Anterior cingulate cortex (tissue), 58 donors: ENCODE measurements around the gene CLINT1.
A peak's percentile ranks its signal among the peaks of the same experiment; 100 is the strongest.

Experiments used
- DNase-seq, 58 donors: peaks; one replicate each; lab custom pipeline; 2025; lab: John Stamatoyannopoulos, UW

Gene CLINT1

DNA sequence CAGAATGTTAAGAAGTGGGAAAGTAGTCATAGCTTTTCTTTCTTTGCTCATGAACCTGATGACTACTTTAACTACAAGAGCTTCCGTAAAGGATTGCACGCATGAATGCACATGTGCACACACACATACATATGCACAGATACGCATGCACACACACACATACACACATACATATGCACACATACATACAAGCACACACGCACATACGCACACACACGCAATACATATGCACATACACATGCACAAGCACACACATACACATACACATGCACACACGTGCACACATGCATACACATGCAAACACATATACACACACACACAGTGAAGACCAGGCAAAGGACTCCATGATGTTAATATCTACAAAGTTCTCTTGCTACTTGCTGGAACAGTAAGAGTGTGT is 92.5 kb downstream of the CLINT1 start:
- no peak for DNase-seq

GRCh38 chr5:157764531-157764930 is 94.4 kb downstream of the CLINT1 start:
- DNase-seq = no peak

DNA sequence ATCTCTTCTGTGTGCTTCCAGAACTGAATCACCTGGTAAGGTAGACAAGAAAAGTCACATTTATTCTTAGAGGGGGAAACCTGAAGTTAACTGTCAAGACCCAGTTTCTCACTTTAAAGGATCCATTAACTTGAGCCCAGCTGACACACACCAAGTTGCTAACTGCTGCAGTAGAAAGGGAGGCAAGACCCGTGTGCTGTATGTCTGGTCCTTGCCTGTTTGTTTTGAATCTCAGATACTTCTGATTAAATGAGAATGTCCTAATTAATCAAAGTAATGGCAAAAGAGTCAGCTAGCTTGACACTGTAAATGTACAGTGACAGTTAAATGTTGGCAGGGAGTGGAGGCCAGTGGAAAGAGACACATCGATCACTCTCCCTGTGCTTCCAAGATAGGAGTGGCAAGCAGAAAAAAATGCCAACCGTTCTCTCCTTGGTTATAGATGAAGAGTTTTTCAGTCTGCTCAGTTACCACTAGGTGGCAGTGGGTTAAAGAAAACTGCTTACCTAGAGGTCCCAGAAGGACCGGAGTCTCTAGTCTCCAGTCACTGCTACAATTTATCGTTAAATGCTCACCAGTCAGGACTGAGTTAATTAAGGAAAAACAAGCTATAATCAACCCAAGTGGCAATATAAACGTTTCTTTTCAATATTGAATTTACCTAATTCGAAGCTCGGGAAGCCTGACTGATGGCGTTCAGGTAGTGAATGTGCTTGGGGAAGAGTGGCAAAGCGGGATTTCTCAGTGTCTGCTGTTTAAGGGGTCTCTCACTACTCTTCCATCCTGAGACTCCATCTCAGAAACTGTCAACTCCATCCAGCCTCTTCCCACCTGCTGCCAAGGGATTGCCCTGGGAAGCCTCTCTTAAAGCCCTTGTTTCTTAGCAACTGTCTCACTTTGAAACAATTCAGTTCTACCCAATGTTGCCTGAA is 97.0 kb downstream of the CLINT1 start:
- peak in 6 of 58 donors; percentile 11 to 55 (median 18) for DNase-seq

DNA sequence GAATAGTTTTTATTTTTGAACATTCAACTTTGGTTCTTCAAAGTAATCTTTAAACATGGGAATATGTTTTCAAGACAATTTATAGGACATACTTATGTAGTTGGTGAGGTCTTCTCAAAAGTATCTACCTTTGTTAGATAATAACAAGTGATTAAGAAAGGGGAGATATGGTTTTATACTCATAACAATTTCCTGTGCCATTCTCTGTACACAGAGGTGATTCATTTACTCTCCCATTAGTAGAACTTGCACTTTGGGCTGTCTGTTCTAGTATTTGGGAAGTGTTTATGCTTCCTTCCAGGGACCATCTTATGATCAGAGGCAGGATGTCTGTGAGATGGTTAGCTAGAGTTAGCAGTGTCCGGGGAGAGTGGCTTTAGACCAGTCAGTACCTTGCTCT is 100.2 kb downstream of the CLINT1 start:
- no peak for DNase-seq

GRCh38 chr5:157756122-157756521 is 102.8 kb downstream of the CLINT1 start:
- DNase-seq = no peak

DNA sequence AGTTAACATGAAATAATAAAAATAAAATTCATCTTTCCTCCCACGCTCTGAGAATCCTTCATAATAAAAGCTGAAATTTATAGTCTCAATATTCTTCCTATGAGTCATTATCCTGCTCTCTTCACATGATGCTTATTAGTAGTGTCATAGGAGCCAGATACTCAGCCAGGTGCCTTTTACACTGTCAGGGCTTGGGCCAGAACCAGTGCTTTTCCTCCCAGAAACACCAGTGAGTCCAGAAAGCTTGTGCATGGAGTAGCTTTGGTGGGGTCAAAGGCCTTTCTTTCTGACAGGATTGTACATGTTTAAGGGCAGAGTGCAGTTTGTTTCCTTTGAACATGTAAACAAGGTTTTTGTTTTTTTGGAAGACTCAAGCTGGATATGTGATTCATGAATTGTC is 108.6 kb downstream of the CLINT1 start:
- no peak for DNase-seq

DNA sequence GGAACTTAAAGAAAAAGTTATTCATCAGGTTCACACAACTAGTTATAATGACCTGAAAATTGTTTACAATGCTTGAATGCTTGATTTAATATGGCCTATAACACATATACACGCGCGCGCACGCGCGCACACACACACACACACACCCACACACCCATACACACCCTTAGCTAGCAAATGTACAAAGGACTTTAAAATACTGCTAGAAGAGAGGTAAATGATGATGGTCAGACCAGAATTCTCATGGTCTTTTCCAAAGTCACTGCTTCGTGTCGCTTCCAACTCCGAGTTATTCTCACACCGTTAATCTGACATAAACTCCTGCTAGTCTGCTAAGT is 109.5 kb downstream of the CLINT1 start:
- no peak for DNase-seq

GRCh38 chr5:157748760-157749461 is 110.0 kb downstream of the CLINT1 start:
- DNase-seq = peak in 6 of 58 donors; percentile 2 to 49 (median 19)

DNA sequence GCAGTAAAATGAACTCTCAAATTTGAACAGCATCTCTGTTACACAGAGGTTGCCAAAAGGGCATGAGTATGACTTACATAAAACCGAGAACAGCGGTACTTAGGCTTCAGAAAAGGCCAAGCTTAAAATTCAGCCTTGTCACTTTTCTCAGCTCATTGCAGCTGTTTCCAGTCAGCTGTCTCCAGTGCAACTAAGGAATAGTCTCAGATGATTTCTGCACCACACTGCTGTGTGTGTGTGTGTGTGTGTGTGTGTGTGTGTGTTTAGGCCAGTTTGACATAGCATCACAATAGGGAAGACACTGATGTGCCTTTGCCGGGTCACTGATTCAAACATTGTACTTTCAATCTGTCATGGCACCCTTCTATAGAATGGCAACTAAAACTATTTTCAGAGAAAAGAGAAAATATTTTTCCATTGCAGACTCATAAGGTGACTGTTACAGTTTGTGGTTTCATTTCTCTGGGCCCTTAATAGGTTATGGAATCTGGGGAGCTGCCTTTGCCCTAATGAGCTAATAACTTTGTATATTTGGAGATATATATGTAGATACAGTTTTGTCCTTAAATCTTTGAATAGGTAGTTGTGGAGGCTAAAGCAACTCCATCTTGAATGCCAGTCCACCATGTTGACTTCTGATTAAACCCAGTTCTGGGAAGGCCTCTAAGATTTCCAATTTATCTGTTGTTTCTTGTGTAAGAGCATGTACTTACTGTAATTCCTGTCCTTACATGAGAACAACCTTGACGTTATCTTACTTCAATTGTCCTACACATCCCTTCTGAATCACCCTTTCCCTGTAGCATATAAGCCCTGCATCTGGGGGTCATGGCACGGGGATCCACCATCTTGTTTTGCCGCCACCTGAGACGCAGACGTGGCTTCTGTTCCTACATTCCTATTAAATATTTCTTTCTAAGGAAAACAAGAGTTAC is 110.9 kb downstream of the CLINT1 start:
- no peak for DNase-seq

DNA sequence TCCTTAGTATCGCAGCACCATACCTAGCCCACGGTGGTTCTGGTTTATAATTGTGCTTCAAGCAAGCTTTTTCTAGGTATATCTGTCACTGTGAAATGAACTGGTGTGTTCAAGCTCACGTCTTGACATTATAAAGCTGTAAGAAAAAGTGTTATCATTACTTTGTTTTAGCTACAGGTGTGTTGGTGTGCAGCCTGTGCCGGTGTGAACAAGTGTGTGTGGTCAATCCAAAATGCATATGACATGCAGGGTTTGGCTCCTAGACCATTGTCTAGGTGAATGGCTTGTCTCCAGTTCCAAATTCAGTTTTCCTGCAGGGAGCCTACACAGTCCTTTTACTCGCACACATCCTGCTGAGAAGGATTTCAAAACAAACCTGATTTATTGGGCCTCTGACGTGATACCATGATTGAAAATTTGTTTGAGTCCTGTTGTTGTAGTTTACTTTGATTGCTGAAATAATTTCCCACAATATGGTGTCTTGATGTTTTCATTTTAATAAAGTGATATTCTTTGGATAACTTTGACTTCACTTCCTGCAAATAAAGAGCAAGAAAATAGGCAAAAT is 111.7 kb downstream of the CLINT1 start:
- DNase-seq = no peak

- DNase-seq = peak in 2 of 58 donors; percentile 3 to 22
These were observed 113.9 kb downstream of the CLINT1 start for GRCh38 chr5:157745041-157745456.

DNA sequence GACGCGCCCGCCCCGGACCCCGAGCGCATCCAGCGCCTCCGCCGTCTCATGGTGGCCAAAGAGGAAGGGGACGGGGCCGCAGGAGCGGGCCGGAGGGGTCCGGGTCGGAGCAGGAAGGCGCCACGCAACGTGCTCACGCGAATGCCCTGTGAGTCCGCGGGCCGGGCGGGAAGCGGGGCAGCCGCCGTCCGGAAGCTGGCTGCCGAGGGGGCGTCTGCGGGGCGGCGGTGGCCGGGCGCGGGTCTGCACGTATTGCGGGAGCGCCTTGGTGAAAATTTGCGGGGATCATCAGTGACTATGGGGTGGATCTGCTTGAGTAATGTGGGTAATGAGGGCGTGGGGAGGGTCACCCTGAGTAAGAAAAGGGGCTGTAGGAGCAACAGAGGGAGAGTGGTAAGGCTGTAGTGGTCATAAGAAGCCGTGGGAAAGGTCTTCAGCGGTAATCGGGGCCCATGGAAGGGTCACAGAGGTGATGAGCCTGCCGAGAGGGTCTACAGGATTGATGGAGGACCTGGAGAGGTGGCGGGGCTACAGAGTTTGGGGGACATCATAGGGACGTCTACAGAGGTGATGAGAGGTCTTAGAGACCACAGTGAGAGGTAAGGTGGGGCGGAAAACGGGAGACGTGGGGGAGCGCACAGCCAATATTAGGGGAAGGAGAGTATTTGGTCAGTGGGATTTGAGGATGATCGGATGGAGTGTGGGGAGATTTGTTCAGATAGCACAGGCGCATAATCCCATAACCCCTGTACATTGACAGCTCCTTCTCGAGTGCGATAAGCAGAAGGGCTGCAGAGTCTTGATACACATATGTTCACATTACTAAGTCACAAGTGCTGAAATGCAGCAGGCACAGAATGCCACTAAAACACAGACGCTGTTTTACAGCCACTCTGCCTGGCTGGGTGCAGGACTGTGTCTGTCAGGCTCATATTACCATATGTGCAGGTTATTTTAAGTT is 114.6 kb downstream of the CLINT1 start:
- DNase-seq = peak in 8 of 58 donors; percentile 4 to 46 (median 16)

DNA sequence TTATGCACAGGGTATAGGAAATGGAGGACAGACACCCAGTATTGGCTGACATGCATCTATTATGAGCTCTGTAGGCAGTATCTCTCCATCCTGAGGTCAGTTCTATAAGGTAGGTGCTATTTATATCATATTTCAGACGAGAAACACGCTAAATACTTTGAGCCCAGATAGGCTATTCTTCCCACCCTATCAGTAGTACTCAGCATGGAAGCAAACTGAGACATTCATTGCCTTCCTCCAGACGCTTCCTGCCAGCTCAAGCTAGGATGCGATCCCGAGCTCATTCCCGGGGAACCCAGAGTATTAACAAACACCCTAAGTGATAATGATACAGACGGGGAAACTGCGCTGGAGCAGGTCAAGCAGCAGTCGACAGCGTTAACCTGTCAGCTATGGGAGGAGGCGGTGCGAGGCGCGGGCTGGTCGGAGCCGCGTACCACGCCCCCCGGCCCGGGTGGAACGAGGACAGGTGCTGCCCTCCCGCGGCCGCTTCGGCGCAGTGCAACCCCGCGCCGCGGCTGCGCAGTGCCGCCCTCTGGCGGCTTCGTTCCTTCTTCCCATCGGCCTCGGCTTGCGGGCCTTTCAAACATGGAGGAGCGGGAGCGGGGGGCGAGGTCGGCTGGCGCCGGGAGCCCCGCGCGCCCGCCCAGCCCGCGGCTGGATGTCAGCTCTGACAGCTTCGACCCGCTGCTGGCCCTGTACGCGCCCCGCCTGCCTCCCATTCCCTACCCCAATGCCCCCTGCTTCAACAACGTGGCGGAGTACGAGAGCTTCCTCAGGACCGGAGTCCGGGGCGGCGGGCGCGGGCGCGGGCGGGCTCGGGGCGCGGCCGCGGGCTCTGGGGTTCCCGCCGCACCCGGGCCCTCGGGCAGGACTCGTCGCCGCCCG is 115.5 kb downstream of the CLINT1 start, which contains the start of gene LSM11:
LSM11 (plus strand) TSS at position 550 of the 888 bp plus-strand sequence; CDS start at position 589, 39 bp downstream.
- peak in 57 of 58 donors; percentile 49 to 87 (median 79) for DNase-seq

DNA sequence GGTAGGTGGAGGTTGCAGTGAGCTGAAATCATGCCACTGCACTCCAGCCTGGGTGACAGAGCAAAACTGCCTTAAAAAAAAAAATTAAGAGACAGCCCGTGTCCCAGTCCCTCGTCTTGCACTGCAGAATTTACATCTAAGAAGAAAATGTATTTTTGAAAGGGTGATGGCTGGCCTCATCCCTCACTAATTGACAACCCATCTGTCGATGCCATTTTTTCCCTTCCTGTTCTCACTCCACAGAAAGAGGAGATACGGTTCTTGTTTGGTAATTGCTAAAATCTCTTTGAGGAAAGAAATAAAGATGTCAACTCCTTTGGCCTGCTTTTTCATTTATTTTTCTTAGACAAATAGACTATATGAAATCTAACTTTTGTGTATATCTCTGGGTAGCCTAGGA is 117.8 kb downstream of the CLINT1 start:
- no peak for DNase-seq

GRCh38 chr5:157740229-157740610 is 118.7 kb downstream of the CLINT1 start:
- DNase-seq = no peak

DNA sequence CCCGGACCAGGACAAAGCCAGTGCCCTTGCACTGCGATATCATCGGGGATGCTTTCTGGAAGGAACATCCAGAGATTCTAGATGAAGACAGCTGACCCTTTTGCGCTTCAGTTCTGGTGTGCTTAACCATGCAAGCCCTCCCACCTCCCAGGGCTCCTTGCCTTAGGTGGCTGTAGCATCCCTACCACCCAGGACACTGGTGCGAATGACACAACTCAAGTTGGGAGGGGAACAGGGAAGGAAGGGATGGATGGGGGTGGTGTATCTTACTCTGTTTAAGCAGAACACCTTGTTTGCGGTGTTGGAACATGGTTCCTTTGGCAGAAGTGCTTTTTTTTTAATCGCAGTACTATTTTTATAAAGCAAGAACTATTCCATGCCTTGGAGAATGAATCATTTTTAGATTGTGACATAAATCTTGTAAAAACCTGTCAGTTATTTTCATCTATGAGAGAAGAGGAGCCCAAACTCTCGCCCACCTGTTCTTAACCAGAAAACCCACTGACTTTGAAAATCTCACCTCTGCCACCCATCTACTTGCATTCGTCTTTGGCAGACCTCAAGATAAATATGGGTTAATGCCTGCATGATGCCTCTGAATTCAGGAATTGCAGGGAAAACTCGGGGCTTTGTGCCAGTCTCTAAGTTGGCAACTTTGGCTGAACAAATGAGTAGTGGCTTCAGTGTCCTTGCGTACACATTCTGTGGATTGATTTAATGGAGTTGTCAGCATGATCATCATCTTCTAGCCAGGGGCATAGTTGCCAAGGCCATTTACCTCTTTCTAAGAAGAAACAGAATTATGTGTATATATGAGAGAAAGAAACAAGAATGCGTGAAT is 119.3 kb downstream of the CLINT1 start:
- peak in 3 of 58 donors; percentile 8 to 29 (median 11) for DNase-seq

- DNase-seq = no peak
These were observed 123.0 kb downstream of the CLINT1 start for GRCh38 chr5:157735991-157736390.
